ENCODE results near the gene LLGL2.

- TF ChIP-seq CTCF (IDR thresholded peaks at IDR 0.05) (no peak), POLR2A (IDR thresholded peaks at IDR 0.05) (no peak)
Measured at GRCh38 chr17:75622771-75623273, 97.3 kb downstream of the LLGL2 start.

All from thyroid gland (tissue), 4 donors.